Sigmoid colon (tissue), 4 donors: ENCODE data around the gene C16orf87.

ENCODE experiments used
- EP300 ChIP-seq, 4 donors: sonication (generic); formaldehyde crosslinking; IDR thresholded peaks; one replicate each; pipeline ENCODE4 v1.6.1; 2017; ENCODE audit warnings: antibody characterized with exemption in 4 of 4
- POLR2A ChIP-seq, 2 donors: fragments of 450-650 bp; IDR thresholded peaks; one replicate each; pipeline ENCODE4 v1.6.1; 2016; ENCODE audit warnings: antibody characterized with exemption in 2 of 2, mild to moderate bottlenecking in 2 of 2, moderate library complexity in 2 of 2
- TF ChIP-seq, protein P1 (sequence below), 4 experiments: fragments of 450-650 bp in 3 of 4; fragments of 200-600 bp in 1 of 4; IDR thresholded peaks; one replicate each; pipeline ENCODE4 v1.5.1; 2016 to 2019; ENCODE audit warnings: antibody characterized with exemption in 4 of 4, mild to moderate bottlenecking in 3 of 4, moderate library complexity in 2 of 4

GRCh38 chr16:46845952-46846351 lies 15.0 kb upstream of the C16orf87 start:
- no peak for TF ChIP-seq POLR2A (IDR thresholded peaks at IDR 0.05)
- TF ChIP-seq, protein P1, sequence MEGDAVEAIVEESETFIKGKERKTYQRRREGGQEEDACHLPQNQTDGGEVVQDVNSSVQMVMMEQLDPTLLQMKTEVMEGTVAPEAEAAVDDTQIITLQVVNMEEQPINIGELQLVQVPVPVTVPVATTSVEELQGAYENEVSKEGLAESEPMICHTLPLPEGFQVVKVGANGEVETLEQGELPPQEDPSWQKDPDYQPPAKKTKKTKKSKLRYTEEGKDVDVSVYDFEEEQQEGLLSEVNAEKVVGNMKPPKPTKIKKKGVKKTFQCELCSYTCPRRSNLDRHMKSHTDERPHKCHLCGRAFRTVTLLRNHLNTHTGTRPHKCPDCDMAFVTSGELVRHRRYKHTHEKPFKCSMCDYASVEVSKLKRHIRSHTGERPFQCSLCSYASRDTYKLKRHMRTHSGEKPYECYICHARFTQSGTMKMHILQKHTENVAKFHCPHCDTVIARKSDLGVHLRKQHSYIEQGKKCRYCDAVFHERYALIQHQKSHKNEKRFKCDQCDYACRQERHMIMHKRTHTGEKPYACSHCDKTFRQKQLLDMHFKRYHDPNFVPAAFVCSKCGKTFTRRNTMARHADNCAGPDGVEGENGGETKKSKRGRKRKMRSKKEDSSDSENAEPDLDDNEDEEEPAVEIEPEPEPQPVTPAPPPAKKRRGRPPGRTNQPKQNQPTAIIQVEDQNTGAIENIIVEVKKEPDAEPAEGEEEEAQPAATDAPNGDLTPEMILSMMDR (IDR thresholded peaks at IDR 0.05) = no peak
- TF ChIP-seq EP300 (IDR thresholded peaks at IDR 0.05) = no peak
